22Rv1 (cell line): Measurements from ENCODE around the gene IFT122.

Source experiments
- ZFX ChIP-seq: fragments of 450-650 bp; IDR thresholded peaks from 2 replicates; pipeline ENCODE4 v1.6.1; 2017; ENCODE audit warnings: antibody characterized with exemption, borderline replicate concordance
- TF ChIP-seq, protein P1 (sequence below): fragments of 450-650 bp; IDR thresholded peaks from 2 replicates; pipeline ENCODE4 v1.5.1; 2017; ENCODE audit warnings: mild to moderate bottlenecking

DNA sequence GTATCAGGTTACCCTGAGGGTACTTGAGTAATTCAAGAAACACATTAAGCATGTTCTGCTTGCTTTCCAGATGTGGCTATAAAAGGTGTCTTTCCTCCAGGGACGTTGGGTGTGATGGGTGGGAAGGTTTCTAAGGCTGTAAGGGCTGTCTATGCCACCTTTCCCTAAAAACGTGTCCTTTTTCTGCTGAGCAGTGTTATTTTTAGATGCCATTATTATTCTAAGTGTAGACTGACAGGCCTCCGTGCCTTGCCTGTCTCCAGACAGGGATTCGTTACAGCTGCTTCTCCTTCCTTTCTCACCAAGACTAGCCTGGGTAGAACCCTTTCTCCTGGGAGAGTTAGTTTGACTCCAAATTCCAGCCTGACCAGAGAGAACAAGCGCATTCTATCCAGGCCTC is 61.6 kb downstream of the IFT122 start:
- TF ChIP-seq, protein P1, sequence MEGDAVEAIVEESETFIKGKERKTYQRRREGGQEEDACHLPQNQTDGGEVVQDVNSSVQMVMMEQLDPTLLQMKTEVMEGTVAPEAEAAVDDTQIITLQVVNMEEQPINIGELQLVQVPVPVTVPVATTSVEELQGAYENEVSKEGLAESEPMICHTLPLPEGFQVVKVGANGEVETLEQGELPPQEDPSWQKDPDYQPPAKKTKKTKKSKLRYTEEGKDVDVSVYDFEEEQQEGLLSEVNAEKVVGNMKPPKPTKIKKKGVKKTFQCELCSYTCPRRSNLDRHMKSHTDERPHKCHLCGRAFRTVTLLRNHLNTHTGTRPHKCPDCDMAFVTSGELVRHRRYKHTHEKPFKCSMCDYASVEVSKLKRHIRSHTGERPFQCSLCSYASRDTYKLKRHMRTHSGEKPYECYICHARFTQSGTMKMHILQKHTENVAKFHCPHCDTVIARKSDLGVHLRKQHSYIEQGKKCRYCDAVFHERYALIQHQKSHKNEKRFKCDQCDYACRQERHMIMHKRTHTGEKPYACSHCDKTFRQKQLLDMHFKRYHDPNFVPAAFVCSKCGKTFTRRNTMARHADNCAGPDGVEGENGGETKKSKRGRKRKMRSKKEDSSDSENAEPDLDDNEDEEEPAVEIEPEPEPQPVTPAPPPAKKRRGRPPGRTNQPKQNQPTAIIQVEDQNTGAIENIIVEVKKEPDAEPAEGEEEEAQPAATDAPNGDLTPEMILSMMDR, result no peak
- TF ChIP-seq ZFX, result no peak
